Superior temporal gyrus (tissue), 1 donor: Measurements from ENCODE around the gene ZNF608.

Experiments used
- DNase-seq: peaks from one replicate; pipeline ENCODE4 v3.0.0-alpha.2; 2016; ENCODE audit errors: extremely low spot score

The ZNF608 gene

GRCh38 chr5:124738681-124739633 lies 7.5 kb downstream of the ZNF608 start:
- peak; percentile 65 for DNase-seq

DNA sequence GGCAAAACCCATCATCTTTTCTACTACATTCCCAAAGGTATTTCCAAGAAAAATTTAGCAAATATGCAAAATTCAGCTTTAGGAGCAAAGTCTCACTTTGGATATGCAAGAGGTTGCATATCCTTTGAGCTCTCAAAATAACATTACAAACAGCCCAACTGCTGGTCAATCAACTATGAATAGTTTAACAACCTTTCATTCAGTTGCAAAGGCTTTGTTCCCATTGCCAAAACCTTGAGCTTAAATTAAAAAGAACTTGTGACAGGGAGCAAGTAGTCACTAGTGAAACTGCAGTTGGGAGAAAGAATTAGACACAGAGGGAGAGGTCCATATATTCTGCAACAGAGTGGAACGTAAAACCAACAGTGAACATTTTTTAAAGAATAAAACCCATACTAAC lies 8.8 kb downstream of the ZNF608 start:
- no peak for DNase-seq

- DNase-seq = no peak
Observed at GRCh38 chr5:124736805-124737188, 9.6 kb downstream of the ZNF608 start.

DNA sequence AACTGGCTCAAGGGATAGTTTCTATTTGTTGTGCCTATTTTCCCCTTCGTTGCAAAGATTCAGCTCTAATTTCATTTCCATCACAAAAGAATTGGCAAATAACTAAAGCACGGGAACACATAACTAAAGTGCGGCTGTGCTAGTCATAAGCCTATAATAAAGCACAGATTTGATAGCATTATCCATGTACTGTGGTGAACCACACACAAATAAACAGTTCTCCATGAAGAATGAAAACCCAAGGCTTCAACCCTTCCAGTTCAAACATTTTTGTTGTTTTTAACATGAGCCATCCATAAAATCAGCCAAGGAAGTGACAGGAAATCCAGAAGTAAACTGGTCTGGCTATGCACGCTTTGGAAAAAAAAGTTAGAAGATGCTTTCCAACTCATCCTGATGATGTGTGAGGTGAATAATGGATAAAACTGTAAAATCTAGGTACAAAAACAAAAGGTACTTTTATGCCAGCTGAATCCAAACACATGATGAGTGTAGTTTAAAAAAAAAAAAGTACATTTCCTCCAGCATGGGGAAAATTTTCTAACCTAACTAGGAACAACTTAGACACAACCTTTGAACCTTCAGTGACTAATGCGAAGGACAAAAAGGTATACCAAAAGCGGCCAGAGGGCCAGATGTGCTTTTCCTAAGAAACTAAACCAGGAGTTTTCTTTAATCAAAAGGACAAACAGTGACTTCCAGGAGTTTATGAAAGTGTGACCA lies 10.2 kb downstream of the ZNF608 start:
- DNase-seq = peak; percentile 72

GRCh38 chr5:124735169-124735858 lies 11.1 kb downstream of the ZNF608 start:
- peak; percentile 76 for DNase-seq

- DNase-seq = no peak
Observed at GRCh38 chr5:124734574-124735168, 11.8 kb downstream of the ZNF608 start.

DNA sequence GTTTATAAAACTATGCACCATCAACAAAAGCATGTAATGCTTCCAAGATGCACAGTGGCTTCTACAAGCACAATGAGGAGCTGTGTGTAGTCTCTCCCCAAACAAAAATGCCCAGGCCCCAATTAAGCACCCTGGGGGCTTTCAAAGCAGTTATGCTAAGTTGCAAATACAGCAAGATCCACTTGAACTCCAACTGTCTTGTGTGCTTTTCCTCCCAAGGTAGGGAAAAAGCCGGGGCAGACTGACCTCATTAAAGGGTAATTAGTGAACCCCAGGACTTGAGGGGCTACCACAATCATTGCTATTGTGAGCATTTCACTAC lies 13.1 kb downstream of the ZNF608 start:
- no peak for DNase-seq

DNA sequence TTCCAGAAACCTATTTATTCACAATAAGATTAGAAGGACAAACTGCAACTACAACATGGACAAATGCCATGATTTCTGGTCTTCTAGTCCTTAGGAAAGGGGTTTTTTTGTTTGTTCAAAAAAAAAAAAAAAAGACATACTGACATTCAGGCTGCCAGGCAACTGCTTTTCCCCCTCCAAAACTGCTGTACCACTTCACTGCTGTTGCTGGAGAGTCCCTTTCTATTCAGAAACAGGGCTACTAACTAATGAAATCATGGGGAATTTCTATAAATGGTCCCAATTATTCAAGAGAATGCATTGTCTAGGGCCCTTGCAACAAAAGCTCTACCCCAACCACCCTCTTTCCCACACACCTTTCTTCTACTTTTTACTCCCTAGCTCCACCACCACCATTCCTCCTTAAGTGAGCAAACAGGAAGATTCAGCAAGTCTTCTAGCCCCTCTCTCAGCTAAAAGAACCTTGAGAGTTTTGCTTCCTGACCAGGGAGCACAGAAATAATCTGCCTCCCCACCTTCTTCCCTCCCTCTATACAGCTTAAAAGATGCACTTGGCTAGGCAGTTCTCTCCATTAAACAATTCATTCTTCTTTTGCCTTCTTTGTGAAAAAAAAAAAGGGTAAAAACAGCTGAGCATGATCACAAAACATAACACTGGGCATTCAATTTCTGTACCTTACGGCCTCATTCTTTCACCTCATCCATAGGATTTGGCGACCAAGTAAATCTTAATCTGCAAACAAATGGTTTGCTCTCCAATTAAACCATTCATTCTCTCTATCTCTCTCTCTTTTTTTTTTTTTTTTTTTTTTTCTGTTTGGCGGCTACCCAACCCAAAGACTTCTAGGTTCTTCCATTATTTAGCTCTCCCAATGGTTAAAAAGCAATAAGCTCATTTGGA lies 13.8 kb downstream of the ZNF608 start:
- DNase-seq = no peak

- no peak for DNase-seq
Observed at GRCh38 chr5:124730381-124730780, 16.1 kb downstream of the ZNF608 start.

DNA sequence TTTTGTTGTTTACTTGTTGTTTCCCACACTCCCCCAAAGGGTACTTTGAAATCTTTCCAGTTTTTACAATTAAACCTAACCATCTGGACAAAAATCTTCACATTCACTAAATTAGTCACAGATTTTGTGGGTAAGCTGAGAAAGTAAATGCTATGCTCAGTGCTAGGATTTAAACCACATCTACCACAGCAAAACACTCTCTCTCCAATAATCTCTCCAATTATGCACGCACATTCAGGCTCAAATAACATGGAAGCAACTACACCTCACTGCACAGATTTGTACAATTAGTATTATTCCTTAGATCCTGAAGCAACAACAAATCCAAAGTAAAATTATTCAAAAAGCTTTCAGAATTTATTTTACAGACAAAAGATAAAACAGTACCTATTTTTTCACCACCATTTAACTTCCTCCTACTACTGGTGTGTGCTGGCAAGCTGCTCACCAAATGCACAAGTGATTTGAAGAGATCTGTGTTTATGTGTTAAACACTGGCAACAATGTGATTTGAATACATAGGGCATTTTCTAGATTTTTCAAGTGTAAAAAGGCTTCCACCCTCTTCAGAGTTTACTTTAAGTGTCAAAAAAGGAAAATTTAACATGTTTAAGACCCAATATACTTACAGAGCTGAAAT lies 16.6 kb downstream of the ZNF608 start:
- no peak for DNase-seq

- no peak for DNase-seq
Observed at GRCh38 chr5:124728968-124729332, 17.5 kb downstream of the ZNF608 start.

GRCh38 chr5:124728331-124728967 lies 18.0 kb downstream of the ZNF608 start:
- no peak for DNase-seq

DNA sequence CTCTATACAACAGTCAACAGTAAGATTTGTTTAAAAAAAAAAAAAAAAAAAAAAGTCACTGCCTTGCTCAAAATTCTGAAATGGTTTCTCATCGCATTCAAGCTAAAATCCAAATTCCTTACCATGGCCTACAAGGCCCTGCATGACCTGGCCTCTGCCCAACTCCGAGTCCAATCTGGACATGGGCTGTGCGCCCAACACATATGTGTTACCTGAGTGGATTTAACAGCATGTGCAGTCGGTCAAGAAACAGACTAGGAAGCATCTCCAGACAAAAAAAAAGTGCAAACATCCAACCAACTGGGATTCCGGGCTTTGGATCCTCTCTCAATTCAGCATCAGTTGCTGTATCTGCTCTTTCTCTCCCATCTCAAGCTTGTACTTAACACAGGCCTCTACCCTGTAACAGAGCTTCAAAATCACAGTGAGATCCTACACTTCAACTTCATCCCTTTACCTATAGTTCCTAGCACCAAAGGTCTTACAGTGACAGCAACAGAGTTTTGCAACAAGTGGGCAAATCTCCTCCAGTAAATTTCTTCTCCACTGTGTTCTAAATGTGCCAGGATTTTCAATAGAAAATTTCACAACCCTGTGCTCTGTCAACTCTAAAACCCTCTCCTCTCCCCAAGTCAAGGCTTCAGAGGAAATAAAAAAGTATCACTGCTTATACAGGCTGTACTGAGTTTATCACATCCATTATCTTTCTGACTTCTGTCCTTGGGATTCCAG lies 19.6 kb downstream of the ZNF608 start:
- no peak for DNase-seq

DNA sequence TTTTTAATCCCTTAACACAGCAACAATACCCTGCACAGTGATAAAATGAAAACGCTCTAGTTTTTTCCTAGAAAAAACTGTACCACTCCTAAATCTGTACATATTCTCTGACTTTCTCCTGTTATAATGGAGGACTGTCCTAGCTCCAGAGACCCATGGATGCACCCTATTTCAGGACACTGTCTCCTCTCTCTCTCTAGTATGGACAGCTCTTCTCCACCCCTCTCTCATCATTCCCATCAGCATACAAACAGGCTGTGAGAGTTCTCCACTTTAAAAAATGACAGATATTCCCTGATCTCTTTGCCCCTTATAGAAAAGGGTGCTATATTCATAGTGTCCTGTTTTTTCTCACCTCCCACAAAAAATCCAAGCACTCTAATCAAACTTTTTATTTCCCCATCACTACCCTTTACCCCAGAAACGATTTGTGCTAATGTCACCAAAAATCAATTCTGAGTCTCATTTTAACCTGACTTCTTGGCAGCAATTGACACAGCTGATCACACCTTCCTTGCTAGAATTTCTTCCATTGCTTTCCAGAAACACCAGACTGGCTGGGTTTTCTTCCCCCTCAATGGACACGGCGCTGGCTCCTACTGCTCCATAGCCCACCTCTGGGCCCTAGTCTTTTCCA lies 20.7 kb downstream of the ZNF608 start:
- no peak for DNase-seq

- no peak for DNase-seq
Observed at GRCh38 chr5:124725040-124725434, 21.4 kb downstream of the ZNF608 start.

DNA sequence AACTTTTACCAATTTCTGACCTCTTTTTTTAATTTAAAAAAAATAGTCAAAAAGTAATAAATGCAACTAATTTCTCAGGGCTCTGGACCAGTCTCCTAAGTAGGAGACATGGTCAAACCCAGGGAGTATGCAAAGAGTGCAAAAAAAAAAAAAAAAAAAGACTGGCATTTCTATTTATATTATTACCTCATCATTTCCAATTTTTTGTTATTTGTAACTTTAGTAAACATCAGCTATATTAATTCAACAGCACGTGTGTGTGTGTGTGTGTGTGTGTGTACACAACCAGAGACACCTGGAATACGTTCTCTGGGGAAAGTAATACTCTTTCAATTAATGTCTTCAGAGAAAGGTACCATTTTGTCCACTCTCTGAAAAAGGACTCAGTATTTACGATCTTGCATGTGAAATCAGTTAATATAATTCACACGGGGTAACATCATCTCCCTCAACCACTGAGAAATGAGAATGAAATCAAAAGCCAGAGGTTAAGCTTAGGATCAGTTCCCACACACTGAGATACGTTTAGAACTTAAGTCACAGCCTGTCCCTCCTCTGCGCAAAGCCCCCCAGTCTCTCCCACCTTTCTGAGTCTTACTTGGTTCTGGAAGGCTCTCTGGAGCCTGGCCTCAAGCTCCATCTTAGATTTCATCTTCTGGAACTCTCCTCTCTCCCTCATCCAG lies 21.9 kb downstream of the ZNF608 start:
- DNase-seq = no peak

DNA sequence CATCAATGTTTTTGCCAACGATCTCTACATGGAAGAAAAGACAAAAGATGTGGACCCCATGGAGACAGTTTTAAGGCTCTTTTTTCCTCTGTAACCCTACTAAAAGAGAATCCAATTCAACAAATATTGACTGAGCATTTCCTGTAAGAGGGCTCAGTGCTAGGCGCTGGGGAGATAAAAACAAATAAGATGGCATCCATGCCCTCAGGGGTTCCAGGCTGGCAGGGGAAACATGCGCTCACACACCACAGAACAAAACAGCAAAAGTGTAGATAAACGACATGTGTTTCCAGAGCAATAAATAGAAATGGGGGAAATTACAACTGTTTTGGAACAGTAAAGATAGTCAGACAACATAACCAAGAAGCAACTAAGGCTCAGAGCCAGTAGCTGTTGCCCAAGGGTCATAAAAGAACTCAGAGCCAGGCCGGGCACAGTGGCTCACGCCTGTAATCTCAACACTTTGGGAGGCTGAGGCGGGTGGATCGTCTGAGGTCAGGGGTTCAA lies 25.2 kb downstream of the ZNF608 start:
- DNase-seq = no peak

DNA sequence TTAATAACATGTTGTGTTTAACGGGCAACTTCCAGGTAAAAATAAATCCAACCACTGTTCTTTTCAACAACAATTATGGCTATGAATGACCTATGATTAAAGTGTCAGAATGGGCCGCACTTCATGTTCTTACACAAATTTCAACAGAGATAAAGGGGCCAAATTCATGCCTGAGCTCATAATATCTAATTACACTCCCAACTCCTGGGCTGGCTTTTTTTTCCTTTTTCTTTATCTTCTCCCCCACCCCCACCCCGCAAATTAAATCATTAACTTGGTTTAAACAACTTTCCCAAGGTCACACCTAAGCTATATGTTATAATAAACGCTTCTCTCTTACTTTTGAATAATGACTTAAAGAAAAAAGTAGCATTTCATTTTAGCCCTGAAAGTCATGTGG lies 25.8 kb downstream of the ZNF608 start:
- DNase-seq = no peak
